Activated naive CD4-positive, alpha-beta T cell treated with anti-CD3 and anti-CD28 coated beads, Interleukin-2, amount 50 U/mL, for 24 hours (primary cell): ENCODE data around the gene OR52K1.
"Not testable (repeated sequence)": the region's sequence is repeated elsewhere in the genome, so short reads cannot be mapped to it uniquely, and the experiment has no call there.

ENCODE experiments used
- H3K27ac Mint-ChIP-seq: one replicate; pipeline ENCODE4 v1.8.0; 2021; ENCODE audit warnings: mild to moderate bottlenecking, mixed read lengths
- H3K27me3 Mint-ChIP-seq: one replicate; pipeline ENCODE4 v1.8.0; 2021; ENCODE audit warnings: mixed read lengths
- H3K36me3 Mint-ChIP-seq: one replicate; pipeline ENCODE4 v1.8.0; 2021; ENCODE audit warnings: mixed read lengths
- H3K4me1 Mint-ChIP-seq: one replicate; pipeline ENCODE4 v1.8.0; 2021; ENCODE audit warnings: mixed read lengths
- H3K4me3 Mint-ChIP-seq: one replicate; pipeline ENCODE4 v1.8.0; 2021; ENCODE audit warnings: mild to moderate bottlenecking, mixed read lengths
- H3K9me3 Mint-ChIP-seq: one replicate; pipeline ENCODE4 v1.8.0; 2021; ENCODE audit warnings: mixed read lengths

OR52K1 gene

DNA sequence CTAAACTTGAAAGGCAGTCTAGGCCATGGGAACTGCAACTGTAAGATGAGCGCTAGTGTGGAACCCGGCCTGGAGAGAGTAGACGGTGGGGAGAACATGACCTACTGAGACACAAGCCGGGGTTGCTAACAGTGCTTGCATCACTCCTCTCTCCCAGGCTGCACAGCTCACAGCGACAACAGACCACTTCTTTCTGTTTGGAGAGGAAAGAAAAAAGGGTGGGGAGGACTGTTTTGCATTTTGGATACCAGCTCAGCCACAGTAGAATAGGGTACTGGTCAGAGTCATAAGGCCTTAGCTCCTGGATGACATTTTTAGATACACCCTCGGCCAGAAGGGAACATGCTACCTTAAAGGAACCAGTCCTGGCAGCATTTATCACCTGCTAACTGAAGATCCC, 40.3 kb downstream of the OR52K1 start:
- Mint-ChIP-seq H3K27me3 (peaks cover 12% of the 10 kb centered on the region), H3K36me3 (no peaks in the 10 kb centered on the region), H3K27ac (no peak overlapping the region), H3K4me3 (no peak overlapping the region), H3K9me3 (no peaks in the 10 kb centered on the region), H3K4me1 (no peaks in the 10 kb centered on the region)

DNA sequence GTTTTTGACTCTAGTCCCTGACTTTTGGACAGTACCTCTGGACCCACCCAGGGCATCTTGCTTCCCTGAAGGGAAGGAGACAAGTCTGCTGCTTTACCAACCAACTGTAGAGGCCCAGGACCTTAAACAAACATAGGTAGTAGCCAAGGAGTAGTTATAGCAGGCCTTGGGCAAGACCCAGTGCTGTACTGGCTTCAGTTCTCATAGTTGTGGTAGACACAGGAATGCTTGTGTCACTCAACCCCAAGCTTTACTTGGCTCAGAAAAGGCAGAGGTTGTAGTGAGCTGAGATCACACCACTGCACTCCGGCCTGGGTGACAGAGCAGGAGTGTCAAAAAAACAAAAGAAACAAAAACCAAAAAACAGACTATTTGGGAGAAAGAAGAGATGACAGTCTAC, 41.2 kb downstream of the OR52K1 start:
- no peak overlapping the region for H3K4me3 Mint-ChIP-seq
- no peaks in the 10 kb centered on the region for H3K9me3 Mint-ChIP-seq
- no peaks in the 10 kb centered on the region for H3K36me3 Mint-ChIP-seq
- H3K27ac Mint-ChIP-seq = no peak overlapping the region
- no peaks in the 10 kb centered on the region for H3K4me1 Mint-ChIP-seq
- peaks cover 9% of the 10 kb centered on the region for H3K27me3 Mint-ChIP-seq

DNA sequence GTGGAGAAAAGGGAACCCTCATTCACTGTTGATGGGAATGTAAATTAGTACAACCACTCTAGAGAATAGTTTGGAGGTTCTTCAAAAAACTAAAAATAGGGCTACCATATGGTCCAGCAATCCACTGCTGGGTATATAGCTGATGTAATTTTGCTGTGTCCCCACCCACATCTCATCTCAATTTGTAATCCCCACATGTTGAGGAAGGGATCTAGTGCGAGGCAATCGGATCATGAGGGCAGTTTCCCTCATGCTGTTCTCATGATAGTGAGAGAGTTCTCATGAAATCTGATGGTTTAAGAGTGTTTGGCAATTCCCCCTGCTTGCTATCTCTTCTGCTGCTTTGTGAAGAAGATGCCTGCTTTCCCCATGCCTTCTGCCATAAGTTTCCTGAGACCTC, 45.5 kb downstream of the OR52K1 start:
- H3K27ac Mint-ChIP-seq = no peak overlapping the region
- peaks cover 19% of the 10 kb centered on the region for H3K27me3 Mint-ChIP-seq
- no peaks in the 10 kb centered on the region for H3K9me3 Mint-ChIP-seq
- H3K4me1 Mint-ChIP-seq = no peaks in the 10 kb centered on the region
- no peaks in the 10 kb centered on the region for H3K36me3 Mint-ChIP-seq
- H3K4me3 Mint-ChIP-seq = no peak overlapping the region

DNA sequence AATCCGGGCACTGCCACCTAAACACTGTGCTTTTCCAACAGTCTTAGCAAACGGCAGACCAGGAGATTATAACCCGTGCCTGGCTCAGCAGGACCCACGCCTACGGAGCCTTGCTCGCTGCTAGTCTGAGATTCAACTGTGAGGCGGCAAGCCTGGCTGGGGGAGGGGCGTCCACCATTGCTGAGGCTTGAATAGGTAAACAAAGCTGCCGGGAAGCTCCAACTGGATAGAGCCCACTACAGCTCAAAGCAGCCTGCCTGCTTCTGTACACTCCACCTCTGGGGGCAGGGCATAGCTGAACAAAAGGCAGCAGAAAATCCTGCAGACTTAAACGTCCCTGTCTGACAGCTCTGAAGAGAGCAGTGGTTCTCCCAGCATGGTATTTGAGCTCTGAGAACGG, 49.2 kb downstream of the OR52K1 start:
- not testable (repeated sequence) for H3K4me1 Mint-ChIP-seq, H3K4me3 Mint-ChIP-seq, H3K36me3 Mint-ChIP-seq, H3K9me3 Mint-ChIP-seq, H3K27ac Mint-ChIP-seq
- peaks cover 15% of the 10 kb centered on the region for H3K27me3 Mint-ChIP-seq

DNA sequence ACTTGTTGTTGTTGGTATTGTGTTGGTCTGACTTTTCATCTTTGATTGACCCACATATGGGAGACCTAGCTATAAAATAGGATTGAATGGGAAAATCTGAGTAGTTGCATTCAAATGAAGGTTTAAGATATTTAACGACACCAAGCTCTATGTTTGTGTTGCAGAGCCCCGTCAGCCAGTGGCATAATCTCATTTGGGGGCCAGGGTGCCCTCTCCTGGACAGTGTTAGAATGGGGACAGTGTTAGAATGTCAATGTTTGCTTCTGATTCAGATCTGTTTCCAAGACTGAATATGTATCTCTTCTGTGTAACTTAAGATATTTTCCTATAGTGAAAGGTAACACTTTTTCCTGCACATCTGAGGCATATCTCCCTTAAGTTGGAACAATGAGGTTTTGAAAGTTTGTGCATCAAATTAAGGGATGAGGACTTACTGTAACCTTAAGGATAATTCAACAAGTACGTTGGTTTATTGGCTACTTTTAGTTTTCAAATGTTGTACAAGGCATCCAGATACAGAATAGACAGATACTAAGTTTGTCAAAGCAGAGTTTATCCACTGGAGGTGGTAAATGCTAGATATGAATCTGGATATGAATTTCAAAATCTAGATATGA, 57.3 kb downstream of the OR52K1 start:
- H3K9me3 Mint-ChIP-seq = no peaks in the 10 kb centered on the region
- H3K4me3 Mint-ChIP-seq = no peak overlapping the region
- H3K27ac Mint-ChIP-seq = no peak overlapping the region
- H3K27me3 Mint-ChIP-seq = peaks cover 1% of the 10 kb centered on the region
- H3K4me1 Mint-ChIP-seq = no peaks in the 10 kb centered on the region
- no peaks in the 10 kb centered on the region for H3K36me3 Mint-ChIP-seq

DNA sequence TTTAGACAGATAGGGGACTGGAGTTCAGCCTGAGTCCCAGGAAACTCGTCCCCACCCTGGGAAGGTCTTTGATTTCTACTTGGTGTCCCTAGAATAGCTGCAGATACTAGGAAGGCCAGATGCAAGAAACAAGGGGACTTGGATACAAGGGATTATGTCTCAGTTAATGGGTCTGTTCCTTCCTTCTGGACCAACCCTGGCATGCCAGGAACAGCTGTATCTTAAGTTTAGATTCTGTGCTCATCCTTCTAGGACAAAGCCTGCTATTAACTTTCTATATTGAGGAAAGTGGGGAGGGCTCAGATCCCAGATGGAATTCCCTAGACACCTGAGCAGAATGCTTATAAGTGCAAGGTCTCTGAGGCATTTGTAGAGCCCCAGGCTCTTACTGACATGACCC, 58.6 kb downstream of the OR52K1 start:
- Mint-ChIP-seq H3K27ac (no peak overlapping the region), H3K36me3 (no peaks in the 10 kb centered on the region), H3K27me3 (peaks cover 1% of the 10 kb centered on the region), H3K9me3 (no peaks in the 10 kb centered on the region), H3K4me3 (no peak overlapping the region), H3K4me1 (no peaks in the 10 kb centered on the region)
